Femur (tissue), 1 donor: ENCODE measurements around the gene FPR1.

Source experiments
- DNase-seq: peaks from one replicate; pipeline ENCODE4 v3.0.0-alpha.2; 2017

The FPR1 gene, protein sequence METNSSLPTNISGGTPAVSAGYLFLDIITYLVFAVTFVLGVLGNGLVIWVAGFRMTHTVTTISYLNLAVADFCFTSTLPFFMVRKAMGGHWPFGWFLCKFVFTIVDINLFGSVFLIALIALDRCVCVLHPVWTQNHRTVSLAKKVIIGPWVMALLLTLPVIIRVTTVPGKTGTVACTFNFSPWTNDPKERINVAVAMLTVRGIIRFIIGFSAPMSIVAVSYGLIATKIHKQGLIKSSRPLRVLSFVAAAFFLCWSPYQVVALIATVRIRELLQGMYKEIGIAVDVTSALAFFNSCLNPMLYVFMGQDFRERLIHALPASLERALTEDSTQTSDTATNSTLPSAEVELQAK

DNA sequence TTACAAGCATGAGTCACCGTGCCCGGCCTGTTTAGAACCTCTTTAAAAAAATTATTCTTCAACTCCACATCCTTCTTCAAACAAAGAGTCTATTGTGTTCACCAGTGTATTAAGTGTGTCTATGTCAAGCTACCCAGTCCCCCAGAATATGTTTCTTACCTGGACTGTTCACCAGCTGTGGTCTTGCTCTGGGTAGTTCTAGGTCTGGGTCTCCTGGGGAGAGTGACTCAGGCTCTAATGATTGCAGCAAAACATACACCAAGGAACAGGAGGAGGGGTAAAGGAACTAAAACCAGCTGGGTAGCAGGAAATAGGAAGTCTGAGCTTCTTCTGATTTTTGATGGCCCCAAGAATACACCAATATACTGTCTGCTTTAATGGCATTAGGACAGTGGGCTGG is at the start of gene FPR1:
Gene FPR1, minus strand, starts transcription at position 224 of the 400 bp plus-strand sequence. CDS start 4,884 bp downstream, outside the sequence.
- DNase-seq = no peak

DNA sequence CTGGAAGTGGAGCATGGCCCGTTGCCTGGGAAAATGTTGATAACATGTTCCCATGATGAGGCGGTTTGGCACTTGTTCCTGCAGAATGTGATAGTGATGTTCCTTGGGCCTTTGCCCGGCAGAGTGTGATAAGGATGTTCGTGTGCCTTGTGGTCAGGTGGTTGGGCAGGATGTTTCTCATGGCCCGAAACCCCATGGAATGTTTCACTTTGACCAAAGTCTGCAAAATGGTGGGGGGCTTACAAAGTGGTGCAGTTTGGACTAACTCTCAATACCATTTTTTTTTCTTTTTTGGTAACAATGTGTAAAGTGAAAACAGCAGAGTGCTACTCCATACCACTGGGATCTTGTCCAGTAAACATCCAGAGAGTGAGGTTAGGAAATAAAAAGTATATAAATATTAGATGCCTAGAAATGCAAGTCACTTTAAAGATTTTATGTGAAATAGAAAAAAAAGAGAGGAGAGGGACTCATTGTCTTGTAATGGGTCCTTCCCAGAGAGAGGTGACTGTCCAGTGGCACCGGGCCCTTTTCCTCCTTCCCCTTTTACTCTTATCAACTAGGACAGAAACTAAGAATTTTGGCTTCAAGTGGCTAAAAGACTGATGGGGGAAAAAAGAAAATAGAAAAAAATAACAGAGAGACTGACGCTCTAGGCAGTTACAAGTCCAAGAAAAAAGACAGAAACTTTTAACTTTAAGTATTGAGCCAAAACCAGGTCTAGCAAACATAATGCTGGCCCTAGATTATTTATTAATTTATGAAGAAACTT is 49.0 kb upstream of the FPR1 start:
- DNase-seq = peak; percentile 27

DNA sequence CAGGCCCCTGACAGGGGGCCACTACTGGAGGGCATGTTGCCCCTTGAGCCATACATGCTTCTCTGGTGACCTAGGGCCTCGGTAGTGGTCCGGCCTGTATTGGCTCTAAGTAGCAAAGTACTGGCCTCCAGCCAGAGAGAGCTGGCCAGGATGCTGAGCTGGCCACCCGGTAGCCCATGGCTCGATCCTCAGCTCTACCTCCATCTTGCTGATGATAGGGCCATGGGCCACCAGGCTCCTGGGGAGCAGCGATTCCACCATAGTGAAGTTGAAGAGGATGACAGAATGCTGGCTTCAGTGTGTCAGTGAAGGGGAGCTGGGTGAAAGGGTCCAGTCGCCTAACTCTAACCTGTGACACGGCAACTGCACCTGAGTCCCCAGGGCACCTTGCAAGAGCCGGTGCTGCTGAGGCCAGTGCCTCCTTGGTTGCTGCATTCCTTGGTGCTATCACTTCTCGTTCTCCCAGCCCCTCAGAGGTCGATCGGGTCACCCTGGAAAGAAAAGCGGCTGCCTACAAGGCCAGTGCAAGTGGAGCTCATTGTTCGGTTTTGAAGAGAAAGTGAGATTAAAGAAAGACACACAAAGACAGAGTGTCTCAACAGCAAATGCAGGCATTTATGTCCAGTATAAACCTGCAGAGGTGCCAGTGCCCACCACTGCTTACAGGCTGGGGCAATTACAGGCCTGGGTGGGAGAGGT is 48.2 kb upstream of the FPR1 start:
- DNase-seq = no peak

DNA sequence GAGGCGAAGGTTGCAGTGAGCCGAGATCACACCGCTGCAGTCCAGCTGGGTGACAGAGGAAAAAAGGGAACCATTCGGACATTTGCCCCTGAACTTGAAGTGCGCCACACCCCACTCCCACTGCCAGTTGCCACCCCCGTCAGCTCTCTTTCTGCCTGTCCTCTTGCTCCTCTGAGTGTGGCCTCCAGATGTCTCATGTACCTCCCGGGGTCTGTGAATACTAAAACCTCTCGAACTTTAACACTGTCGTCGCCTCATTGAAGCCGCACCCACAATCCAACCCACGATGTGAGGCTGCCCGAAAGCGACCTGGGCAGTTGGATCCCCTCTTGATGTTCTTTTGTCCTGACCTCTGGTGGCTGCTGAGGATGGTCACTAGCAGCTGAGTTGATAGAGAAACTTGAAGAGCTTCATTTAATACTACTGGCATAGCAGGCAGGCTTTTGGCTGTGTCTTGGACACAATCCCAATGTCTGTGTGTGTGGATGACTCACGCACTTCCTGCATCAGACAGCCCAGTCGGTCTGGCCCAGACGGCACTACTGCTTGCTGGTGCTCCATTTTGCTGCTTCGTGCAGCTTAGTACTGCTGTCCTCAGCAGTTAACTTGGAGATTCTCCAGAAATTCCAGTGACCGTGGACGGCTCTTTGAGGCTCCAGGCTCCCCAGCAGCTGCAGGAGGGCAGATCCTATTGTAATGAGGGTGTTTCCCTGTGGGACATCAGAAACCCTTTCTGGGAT is 47.5 kb upstream of the FPR1 start:
- DNase-seq = peak; percentile 83

DNA sequence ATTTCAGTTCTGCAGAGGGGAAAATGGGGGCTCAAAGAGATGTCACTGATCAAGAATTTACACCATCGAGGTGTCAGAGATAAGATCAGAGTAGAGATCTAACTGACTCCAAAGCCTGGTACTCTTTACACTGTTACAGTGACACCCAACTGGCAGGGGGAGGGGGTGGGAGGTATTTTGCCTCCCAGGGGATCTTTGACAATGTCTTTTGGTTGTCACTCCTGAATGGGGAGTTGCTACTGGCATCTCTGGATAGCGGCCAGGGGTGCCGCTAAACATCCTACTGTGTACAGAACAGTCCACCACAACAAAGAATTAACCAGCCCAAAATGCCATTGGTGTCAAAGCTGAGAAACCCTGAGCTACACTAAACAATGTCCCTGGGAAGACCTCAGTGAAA is 46.4 kb upstream of the FPR1 start:
- no peak for DNase-seq

DNA sequence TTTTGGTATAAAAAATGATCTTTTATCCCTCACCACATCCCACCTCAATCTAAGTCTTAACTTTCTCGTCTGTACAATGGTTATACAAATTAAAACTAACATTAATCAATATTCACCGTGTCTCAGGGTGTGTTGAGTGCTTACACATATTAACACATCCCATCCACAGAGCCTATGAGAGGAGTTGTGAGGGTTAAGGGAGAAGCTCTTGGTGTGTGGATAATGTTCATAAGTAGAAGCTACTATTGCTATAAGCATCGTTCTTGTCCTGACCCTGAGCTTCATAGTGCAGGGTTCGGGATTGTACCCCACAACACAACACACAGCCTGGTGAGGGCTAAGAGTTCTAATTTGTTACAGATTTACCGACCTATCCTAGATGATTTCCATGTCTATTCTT is 45.8 kb upstream of the FPR1 start:
- DNase-seq = no peak

DNA sequence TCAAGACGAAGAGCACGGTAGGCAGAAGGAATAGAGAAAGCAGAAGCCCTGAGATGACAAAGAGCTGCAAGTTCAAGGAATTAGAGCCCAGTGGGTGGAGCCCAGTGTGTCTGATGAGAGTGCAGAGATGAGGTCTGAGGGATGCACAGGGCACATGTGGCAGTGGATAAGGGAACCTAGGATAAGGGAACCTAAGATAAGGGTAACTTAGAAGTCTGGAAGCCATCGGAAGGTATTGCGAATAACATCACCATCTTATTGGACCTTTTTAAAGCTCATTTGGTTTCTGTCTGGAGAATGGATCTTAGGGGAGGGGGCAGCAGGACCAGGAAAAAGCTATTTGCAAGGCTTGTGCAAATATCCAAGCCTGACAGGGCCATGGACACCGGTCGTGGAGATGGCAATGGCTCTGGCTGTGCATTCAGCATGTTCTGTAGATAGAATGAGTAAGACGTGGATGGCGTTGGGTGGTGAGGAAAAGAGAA is 44.6 kb upstream of the FPR1 start:
- DNase-seq = no peak

DNA sequence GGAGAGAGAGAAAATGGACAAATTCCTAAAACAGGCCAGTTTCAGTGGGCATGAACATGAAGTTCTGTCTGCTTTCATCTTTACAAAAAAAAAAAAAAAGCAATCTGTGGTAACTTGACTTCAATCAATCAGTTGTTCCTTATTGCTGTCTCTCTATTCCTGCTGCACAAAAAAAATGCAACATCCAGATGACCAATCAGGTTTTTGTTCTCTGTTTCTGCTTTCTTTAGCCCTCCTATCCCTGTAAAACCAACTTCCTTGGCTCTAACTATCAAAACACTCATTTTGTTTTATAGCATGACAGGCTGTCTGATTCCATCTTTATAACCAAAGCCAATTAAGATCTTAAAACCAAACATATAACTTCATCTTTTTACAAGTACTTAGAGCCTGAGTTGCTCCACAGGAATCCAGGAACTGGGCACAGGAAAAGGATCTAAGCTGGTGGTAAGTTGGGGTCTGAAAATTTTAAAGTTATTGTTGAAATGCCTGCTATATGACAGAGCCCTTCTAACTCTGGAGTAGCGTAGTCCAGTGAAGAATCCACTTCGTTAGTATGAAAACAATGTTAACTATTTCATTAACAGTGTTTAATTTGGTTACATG is 43.3 kb upstream of the FPR1 start, which contains the start of gene FPR3:
Gene FPR3, plus strand, starts transcription at position 273 of the 606 bp plus-strand sequence. CDS start 28,592 bp downstream, outside the sequence.
- DNase-seq = no peak

DNA sequence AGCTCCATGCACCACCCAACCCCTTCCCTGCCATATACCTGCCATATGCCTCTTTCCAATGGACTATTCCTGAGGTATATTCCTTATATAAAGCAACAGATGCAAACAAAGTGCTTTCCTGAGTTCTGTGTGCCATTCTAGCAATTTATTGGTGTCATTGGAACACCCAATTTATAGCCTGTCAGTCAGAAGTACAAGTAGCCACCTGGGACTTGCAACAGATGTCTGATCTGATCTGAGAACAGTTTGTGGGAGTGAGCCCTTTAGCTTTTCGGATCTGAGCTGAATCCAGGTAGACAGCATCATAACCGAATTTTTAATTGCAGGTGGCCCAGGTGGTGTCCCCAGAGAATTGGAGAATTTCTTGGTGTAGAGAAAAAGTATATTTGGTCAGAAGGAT is 42.3 kb upstream of the FPR1 start:
- DNase-seq = no peak

DNA sequence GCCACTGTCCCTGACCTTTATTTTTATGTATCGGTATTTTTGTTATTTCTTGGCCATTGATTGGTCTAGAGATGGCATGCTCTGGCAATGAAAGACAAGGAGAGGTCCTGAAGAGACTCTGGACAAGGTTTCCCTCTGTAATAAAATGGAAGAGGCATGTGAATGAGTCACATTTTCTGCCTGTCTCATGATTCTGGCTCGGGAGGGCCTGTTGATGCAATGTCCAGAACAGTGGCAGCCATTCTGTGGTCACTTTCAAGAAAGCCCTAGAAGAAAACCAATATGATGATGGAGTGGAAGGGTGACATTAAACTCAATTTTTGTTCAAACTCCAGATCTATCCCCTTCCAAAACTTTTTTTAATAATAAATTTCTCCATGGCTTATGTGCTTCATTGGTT is 41.3 kb upstream of the FPR1 start:
- DNase-seq = no peak

DNA sequence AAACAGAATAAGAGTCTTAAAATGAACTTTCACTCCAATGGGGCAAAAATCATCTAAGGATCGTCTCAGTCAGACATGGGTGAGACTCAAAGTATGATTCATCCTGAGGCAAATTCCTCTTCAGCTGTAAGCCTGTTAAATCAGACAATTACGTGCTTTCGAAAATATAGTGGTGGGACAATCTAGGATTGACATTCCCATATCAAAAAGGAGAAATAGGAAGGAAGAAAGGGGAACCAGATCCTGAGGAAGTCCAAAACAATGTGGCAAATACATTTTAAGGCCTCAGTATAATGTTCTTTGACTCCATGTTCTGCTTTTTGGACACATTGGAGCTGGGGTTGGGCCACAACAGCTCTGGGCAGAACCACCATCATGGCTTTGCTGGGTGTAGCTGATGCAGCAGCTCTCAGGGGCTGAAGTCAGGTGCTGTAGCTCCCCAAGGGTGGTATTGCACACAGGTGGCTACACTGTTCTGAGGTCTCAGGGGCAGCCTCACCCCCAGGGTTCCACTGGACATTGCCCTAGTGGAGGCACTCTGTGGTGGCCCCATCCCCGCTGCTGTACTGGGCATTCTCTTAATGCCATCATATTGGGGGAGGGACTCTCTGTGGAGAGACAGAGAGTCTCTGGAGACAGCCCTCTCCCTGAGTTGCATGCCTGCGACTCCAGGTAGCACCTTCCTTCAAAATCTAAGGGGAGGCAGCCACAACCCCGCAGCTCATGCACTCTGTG is 37.5 kb upstream of the FPR1 start:
- no peak for DNase-seq

DNA sequence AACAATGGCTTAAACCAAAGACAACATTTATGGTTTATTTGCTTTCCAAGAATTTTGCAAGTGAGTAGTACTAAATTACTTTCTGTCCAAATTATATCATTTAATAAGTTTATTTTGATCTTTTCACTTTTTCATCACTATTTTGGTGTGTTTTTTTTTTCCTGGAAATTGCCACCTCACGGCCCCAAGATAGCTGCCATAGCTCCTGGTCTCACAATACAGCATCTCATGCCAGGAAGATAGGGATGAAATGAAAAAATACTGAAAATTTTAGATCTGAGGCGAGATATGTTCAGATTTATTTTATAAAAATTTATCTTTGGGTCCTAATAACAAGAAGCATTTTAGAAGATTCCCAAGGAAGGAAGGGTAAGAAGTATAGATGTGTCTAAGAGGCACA is 36.4 kb upstream of the FPR1 start:
- DNase-seq = no peak

DNA sequence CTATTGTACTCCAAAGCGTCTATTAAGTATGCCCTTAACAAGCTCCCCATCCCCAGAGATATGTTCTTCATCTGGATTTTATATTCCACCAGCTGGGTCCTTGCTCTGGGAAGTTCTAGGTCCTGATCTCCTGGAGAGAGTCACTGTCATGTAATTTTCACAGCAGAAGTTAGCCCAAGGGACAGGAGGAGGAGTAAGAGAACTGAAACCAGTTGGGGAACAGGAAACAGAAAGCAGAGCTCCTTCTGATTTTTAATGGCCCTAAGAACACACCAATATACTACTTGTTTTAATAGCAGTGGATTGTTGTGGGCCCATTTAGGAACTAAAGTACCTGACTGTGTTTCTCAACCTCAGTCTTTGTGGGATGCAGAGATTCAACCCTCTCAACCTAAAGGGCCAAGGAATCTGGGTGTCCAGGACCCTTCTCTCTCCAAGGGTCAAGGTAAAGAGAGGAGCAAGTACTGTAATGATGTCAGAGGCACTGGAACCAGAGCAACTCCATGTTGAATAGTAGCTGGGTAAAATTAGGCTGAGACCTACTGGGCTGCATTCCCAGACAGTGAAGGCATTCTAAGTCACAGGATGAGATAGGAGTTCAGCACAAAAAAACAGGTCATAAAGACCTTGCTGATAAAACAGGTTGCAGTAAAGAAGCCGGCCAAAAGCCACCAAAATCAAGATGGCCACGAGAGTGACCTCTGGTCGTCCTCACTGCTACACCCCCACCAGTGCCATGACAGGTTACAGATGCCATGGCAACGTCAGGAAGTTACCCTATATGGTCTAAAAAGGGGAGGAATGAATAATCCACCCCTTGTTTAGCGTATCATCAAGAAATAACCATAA is 35.2 kb upstream of the FPR1 start:
- DNase-seq = no peak

DNA sequence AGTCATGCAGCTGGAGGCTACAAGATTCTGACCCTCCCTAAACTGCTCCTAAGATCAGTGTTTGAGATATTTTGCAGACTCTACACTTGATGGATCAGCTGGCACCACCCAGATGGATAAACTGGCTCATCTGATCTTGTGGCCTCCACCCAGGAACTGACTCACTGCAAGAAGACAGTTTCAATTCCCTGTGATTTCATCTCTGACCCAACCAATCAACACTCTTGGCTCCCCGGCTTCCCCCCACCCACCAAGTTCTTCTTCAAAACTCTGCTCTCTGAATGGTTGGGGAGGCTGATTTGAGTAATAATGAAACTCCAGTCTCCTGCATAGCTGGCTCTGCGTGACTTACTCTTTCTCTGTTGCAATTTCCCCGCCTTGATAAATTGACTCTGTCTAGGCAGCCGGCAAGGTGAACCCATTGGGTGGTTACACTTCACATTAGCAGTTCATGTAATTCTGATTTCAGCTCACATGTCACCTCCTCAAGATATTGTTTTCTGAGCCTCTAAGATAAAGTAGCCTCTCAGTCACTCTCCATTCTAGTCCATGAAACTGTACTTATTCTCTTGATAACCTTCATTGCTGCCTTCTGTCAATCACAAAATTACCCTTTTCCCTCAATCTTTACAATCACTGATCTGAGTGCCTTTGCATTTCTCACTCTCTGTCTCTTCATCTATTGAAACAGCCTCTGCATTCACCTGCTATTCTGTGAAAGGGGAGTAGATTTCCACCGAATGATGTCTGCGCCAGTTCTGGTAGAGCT is 33.4 kb upstream of the FPR1 start:
- DNase-seq = peak; percentile 38

DNA sequence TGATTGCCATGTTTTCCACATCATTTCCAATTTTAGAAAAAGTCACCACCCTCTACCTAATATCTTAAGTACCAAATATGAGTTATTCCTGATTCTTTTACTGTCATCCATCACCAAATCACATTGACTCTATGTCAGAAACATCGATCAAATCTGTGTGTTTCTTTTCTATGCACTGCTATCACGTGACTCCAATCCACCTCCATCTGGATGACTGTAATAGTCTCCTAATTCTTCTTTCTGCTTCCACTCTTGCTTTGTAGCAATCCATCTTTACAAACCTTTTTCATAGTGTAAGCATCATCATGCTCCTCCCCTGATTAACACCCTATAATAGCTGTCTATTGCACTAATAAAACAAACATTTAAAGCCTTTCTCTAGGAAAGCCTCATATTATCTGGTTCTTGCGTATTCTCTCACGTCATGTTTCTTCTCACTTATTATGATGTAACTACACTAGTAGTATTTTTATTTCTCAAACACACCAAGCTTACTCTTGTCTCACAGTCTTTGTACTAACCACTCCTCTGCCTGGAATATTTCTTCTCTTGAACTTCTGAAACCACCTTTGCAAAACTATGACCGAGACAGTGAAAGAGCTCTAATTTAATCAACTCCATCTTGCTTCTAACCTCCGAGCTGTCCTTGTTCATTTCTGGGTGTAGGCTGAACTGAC is 32.6 kb upstream of the FPR1 start:
- no peak for DNase-seq

DNA sequence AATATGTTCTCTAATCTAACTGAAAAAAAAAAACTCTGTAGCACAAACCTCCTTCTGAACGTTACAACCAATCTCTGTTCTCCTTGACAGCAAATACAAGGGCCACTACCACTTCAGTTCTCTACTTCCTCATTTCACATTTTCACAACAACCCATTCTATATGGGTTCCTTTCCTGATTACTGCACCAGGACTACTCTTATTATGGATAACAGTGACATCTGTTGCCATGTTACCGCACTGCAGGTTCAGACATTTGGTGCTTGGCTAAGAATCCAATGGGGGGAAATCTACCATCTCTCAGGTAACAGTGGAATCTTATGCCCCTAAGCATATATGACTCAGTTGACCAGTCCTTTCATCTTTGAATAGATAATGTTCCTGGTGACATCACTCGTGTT is 31.7 kb upstream of the FPR1 start:
- DNase-seq = no peak

DNA sequence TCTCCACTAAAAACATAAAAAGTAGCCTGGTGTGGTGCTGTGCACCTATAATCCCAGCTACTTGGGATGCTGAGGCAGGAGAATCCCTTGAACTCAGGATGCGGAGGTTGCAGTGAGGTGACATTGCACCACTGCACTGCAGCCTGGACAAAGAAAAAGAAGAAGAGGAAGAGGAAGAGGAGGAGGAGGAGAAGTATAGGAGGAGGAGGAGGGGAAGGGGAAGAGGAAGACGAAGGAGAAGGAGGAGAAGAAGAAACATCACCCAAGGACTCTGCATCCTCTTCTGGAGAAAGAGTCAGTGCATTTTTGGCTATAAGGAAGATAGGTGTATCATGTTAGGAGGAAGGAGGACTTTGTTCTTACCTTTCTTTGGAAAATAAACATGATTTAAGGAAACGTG is 30.3 kb upstream of the FPR1 start:
- DNase-seq = no peak

DNA sequence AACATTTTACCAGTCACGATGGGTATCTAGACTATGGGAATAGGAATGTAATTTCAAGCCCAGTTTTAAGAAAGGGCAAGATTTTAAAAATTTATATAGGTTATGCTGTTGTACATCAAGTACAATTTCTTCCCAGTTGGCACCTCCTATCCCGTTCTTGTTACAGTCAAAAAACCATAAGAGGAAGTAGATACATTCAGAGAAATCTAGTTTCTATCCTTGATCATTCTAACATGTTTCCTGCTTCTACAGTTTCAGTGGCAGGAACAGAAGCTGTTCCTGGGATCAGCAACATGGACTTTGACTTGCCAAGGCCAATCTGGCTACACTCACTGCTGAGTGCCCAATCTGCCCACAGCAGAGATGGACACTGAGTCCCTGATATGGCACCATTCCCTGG is 28.6 kb upstream of the FPR1 start:
- DNase-seq = no peak

DNA sequence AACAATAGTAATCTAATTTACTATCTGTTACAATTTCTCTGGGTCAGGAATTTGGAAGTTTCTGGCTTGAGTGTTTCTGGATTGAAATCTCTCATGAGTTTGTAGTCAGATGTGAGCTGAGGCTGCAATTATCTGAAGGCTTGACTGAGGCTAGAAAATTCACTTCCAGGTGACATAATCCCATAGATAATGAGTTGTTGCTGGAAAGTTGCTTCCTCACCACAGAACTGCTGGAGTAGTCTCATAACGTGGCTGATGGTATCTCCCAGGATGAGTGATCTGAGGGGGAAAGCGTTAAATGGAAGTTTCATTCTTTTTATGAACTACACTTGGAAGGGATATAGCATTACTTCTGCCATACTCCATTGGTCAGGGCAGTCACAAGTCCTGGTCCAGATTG is 28.0 kb upstream of the FPR1 start:
- DNase-seq = no peak
